Measurements from ENCODE around the gene PTPRR.

Gene PTPRR

DNA sequence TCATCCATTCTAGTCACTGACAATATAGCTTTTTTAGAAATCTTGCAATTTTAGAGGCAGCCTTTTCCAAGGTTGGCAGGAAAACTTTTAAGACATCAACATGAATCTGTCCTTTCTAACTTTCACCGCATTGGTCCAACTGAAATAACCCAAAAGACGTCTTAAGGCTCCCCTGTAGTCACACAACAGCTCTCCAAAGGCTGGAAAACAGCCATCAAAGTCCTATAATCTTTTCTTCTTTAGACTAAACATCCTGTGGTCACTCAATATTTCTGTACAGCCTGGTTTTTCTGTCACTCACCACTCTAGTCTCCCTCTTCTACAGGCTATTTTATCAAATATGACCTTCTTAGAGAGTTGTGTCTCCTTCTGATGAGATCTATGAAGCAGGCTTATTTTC is 278.8 kb downstream of the PTPRR start:
- TF ChIP-seq, protein P1, sequence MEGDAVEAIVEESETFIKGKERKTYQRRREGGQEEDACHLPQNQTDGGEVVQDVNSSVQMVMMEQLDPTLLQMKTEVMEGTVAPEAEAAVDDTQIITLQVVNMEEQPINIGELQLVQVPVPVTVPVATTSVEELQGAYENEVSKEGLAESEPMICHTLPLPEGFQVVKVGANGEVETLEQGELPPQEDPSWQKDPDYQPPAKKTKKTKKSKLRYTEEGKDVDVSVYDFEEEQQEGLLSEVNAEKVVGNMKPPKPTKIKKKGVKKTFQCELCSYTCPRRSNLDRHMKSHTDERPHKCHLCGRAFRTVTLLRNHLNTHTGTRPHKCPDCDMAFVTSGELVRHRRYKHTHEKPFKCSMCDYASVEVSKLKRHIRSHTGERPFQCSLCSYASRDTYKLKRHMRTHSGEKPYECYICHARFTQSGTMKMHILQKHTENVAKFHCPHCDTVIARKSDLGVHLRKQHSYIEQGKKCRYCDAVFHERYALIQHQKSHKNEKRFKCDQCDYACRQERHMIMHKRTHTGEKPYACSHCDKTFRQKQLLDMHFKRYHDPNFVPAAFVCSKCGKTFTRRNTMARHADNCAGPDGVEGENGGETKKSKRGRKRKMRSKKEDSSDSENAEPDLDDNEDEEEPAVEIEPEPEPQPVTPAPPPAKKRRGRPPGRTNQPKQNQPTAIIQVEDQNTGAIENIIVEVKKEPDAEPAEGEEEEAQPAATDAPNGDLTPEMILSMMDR (IDR thresholded peaks at IDR 0.05; ENCODE audit: control insufficient read depth, insufficient read depth, low read depth, low read length, missing control alignments) = no peak
- DNase-seq (ENCODE audit: low read depth) = no peak
- H3K4me3 ChIP-seq (ENCODE audit: control insufficient read depth, low read depth, low read length) = no peak overlapping the region

DNA sequence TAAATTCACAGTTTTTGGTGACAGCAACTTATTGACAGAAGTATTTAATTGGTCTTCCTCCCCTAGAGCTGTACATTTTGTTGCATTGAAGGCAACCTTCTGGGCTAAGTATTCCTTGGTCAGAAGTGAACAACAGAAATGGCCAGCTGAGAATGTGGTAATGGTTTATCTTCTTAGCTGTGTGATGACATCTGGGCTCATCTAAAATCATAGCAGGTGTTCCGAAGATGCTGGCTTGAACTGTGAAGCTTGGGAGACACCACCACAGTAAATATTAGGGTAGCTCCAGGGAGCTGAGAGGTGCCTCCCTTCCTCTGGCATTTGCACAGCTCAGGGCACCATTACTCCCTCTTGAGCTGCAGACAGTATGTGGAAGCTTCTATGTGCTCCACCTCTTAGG is 279.6 kb downstream of the PTPRR start:
- H3K4me3 ChIP-seq (ENCODE audit: control insufficient read depth, low read depth, low read length) = no peak overlapping the region
- no peak for DNase-seq (ENCODE audit: low read depth)
- TF ChIP-seq, protein P1 (IDR thresholded peaks at IDR 0.05; ENCODE audit: control insufficient read depth, insufficient read depth, low read depth, low read length, missing control alignments) = no peak

DNA sequence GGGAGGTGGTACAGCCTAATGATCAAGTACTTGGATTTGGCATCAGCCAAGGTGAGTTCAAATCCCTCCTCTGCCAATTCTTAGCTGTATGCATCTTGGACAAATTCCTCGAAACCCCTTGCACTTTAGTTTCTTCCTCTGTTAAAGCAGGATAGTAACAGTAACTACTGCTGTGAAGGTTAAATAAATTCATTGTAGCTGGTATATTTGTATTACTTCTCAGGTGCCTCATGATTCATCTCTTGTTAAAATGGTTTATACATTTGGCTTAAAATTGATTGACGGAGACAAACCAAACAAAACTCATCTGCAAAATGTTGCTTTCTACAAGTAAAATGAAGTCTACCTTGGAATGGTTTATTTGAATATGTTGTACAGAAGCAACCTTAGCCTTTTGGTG is 281.0 kb downstream of the PTPRR start:
- H3K4me3 ChIP-seq (ENCODE audit: control insufficient read depth, low read depth, low read length) = no peak overlapping the region
- TF ChIP-seq, protein P1 (IDR thresholded peaks at IDR 0.05; ENCODE audit: control insufficient read depth, insufficient read depth, low read depth, low read length, missing control alignments) = no peak

DNA sequence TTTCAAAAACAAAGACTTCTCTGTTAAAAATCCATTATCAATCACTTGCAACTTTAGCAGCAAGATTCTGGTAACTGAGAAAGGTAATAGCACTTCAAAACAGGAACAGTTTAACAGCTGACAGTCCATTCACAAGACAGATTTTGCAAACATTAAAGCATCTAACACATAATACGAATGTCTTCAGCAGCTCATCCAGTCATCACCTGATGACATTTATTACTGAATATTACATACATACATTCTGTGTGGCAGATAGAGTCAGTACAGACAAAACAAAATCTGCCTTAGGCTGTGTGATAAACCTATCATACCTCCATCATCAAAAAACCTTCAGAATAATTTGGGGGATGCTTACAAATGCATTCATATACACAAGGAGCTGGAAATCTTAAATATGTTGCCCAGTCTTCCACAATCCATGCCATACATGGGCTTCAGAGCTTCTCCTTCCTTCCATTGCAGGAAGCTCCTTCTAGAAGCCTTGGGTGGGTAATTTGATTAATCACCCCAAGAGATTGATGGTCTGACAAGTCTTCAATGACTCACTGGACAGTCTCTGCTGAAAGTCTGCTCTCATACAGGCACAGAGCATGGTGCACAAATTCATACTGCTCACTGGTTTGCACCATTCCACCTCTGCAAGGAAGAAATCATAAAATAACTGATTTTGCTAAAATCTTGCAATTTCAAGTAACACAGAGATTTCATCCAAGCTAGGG is 281.7 kb downstream of the PTPRR start:
- DNase-seq (ENCODE audit: low read depth) = no peak
- TF ChIP-seq, protein P1 (IDR thresholded peaks at IDR 0.05; ENCODE audit: control insufficient read depth, insufficient read depth, low read depth, low read length, missing control alignments) = no peak
- no peak overlapping the region for H3K4me3 ChIP-seq (ENCODE audit: control insufficient read depth, low read depth, low read length)

More for the DNA sequence above, 281.0 kb downstream of the PTPRR start:
- DNase-seq (ENCODE audit: low read depth) = no peak

DNA sequence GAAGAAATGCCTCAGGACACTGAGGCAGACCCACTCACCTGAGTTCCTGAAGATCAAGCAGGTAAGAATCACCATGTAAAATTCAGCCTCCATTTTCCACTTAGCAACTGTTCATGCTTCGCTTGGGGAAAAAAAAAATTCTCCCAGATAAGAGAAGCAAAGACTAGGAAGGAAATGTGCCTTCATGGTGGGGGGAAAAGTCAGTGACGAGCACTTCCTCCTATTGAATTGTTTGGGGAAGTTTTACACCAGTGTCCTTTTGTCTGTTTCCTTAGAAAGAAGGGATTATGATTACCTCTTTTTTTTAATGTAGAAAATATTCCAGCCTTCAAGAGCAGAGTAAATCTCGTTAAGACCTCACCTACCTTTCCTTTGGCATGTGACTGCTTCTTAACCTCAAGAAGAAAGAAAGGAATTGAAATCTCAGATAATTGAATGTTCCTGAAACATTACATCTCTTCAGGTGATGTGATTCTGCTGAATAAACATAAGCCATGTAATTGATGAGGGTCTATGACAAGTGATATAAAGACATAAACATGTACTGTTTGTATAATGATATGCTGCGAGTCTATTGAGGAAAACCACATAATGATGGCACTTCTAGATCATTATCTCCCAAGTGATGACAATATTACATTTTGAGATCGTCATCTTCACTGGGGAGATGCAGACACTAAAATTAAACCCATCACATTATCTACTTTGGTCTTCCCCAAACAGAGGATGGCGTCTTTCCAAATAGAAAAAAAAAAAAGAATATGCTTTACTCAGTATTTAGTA is 283.0 kb downstream of the PTPRR start, which contains the start of gene PTPRB:
PTPRB (minus strand) TSS at position 127 of the 783 bp plus-strand sequence; CDS start at position 93, 34 bp downstream.
- no peak for DNase-seq (ENCODE audit: low read depth)
- TF ChIP-seq, protein P1 (IDR thresholded peaks at IDR 0.05; ENCODE audit: control insufficient read depth, insufficient read depth, low read depth, low read length, missing control alignments) = no peak
- no peak within 1 kb of the TSS for H3K4me3 ChIP-seq (ENCODE audit: control insufficient read depth, low read depth, low read length)

DNA sequence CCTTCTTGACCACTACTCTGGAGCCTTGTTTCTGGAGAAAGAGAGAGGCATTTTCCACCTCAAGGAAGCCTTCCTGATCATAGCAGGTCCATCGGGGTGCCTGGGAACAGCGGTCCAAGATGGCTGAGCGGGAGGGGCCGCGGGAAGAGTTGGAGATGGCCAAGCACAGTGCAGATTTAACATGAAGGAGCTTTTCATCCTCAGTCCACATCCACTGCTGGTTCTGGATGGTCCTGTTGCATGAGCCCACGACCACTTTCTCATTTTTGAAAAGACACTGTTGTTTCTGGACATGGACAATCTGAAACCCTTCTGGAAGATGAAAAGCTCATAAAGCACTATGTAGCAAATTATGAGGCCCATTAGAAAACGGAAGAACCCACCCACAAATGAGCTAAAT is 284.8 kb downstream of the PTPRR start:
- TF ChIP-seq, protein P1 (IDR thresholded peaks at IDR 0.05; ENCODE audit: control insufficient read depth, insufficient read depth, low read depth, low read length, missing control alignments) = no peak
- H3K4me3 ChIP-seq (ENCODE audit: control insufficient read depth, low read depth, low read length) = no peak overlapping the region
- DNase-seq (ENCODE audit: low read depth) = no peak

All from AG09309 (cell line).